ENCODE results near the gene FMO4. TPM values are rescaled to one million over a fixed set of nuclear protein-coding genes. Genes with fewer than 3 reads are reported as not detected.
A peak's percentile ranks its signal among the peaks of the same experiment; 100 is the strongest.
"Not testable (repeated sequence)": the region's sequence is repeated elsewhere in the genome, so short reads cannot be mapped to it uniquely, and the experiment has no call there.

FMO4 gene
- total RNA-seq = 4.9 TPM

- DNase-seq (ENCODE audit: low spot score) (peak; percentile 89), ATAC-seq (peak; percentile 100)
- intact Hi-C loops (cut with DNase I) = no loop called here
Observed at GRCh38 chr1:171313835-171314320, at the start of gene FMO4. TSS of gene FMO4 (plus strand) at chr1:171314183. CDS start at chr1:171319826, 5,643 bp downstream.

GRCh38 chr1:171265686-171266085 is 48.3 kb upstream of the FMO4 start:
- no peak for ATAC-seq
- intact Hi-C loops (cut with DNase I) = no loop called here
- DNase-seq (ENCODE audit: low spot score) = no peak

GRCh38 chr1:171266930-171267329 is 47.1 kb upstream of the FMO4 start:
- ATAC-seq (no peak), DNase-seq (ENCODE audit: low spot score) (no peak)
- intact Hi-C loops (cut with DNase I) = no loop called here

- DNase-seq (ENCODE audit: low spot score) = no peak
- intact Hi-C loops (cut with DNase I) = no loop called here
- peak; percentile 74 for ATAC-seq
Observed at GRCh38 chr1:171267391-171267790, 46.6 kb upstream of the FMO4 start.

- ATAC-seq (no peak), DNase-seq (ENCODE audit: low spot score) (no peak)
- intact Hi-C loops (cut with DNase I) = no loop called here
Observed at GRCh38 chr1:171270806-171271205, 43.2 kb upstream of the FMO4 start.

- intact Hi-C loops (cut with DNase I) = no loop called here
- ATAC-seq (no peak), DNase-seq (ENCODE audit: low spot score) (no peak)
Observed at GRCh38 chr1:171277534-171277933, 36.4 kb upstream of the FMO4 start.

- intact Hi-C loops (cut with DNase I) = no loop called here
- ATAC-seq = no peak
- no peak for DNase-seq (ENCODE audit: low spot score)
Observed at GRCh38 chr1:171279234-171279633, 34.7 kb upstream of the FMO4 start.

GRCh38 chr1:171279678-171280077 is 34.3 kb upstream of the FMO4 start:
- DNase-seq (ENCODE audit: low spot score) (no peak), ATAC-seq (no peak)
- intact Hi-C loops (cut with DNase I) = no loop called here

GRCh38 chr1:171280599-171280998 is 33.4 kb upstream of the FMO4 start:
- intact Hi-C loops (cut with DNase I) = no loop called here
- ATAC-seq (peak; percentile 57), DNase-seq (ENCODE audit: low spot score) (no peak)

- DNase-seq (ENCODE audit: low spot score) = no peak
- intact Hi-C loops (cut with DNase I) = no loop called here
- no peak for ATAC-seq
Observed at GRCh38 chr1:171286032-171286705, 27.8 kb upstream of the FMO4 start.

- DNase-seq (ENCODE audit: low spot score) = no peak
- intact Hi-C loops (cut with DNase I) = no loop called here
- ATAC-seq = no peak
Observed at GRCh38 chr1:171290621-171291020, 23.4 kb upstream of the FMO4 start.

GRCh38 chr1:171292799-171293198 is 21.2 kb upstream of the FMO4 start:
- DNase-seq (ENCODE audit: low spot score) (no peak), ATAC-seq (no peak)
- intact Hi-C loops (cut with DNase I) = no loop called here

GRCh38 chr1:171295383-171295782 is 18.6 kb upstream of the FMO4 start:
- intact Hi-C loops (cut with DNase I); DNase-seq (ENCODE audit: low spot score): not testable (repeated sequence)
- peak; percentile 65 for ATAC-seq

- intact Hi-C loops (cut with DNase I) = no loop called here
- DNase-seq (ENCODE audit: low spot score) (no peak), ATAC-seq (no peak)
Observed at GRCh38 chr1:171295821-171296220, 18.2 kb upstream of the FMO4 start.

- ATAC-seq (no peak), DNase-seq (ENCODE audit: low spot score) (no peak)
- intact Hi-C loops (cut with DNase I) = no loop called here
Observed at GRCh38 chr1:171296897-171297296, 17.1 kb upstream of the FMO4 start.

- no peak for DNase-seq (ENCODE audit: low spot score)
- intact Hi-C loops (cut with DNase I) = no loop called here
- no peak for ATAC-seq
Observed at GRCh38 chr1:171298696-171299095, 15.3 kb upstream of the FMO4 start.

GRCh38 chr1:171299342-171299741 is 14.6 kb upstream of the FMO4 start:
- DNase-seq (ENCODE audit: low spot score) (no peak), ATAC-seq (no peak)
- intact Hi-C loops (cut with DNase I) = no loop called here

- intact Hi-C loops (cut with DNase I) = no loop called here
- ATAC-seq = no peak
- no peak for DNase-seq (ENCODE audit: low spot score)
Observed at GRCh38 chr1:171300401-171300800, 13.6 kb upstream of the FMO4 start.

- ATAC-seq (no peak), DNase-seq (ENCODE audit: low spot score) (no peak)
- intact Hi-C loops (cut with DNase I) = no loop called here
Observed at GRCh38 chr1:171310661-171311087, 3.3 kb upstream of the FMO4 start.

GRCh38 chr1:171311771-171312558 is 2.0 kb upstream of the FMO4 start:
- DNase-seq (ENCODE audit: low spot score) (no peak), ATAC-seq (no peak)

More at GRCh38 chr1:171311771-171312558, 2.0 kb upstream of the FMO4 start:
- intact Hi-C loops (cut with DNase I) = no loop called here
